Fibroblast of pulmonary artery (primary cell): ENCODE measurements around the gene EFHC1.

ENCODE experiments used
- DNase-seq: peaks from one replicate; pipeline ENCODE4 v3.0.0-alpha.2; 2010; ENCODE audit warnings: low read depth
- H3K4me3 ChIP-seq: replicated peaks from 2 replicates; pipeline ENCODE4 v1.5.1; 2011; ENCODE audit warnings: low read depth, mild to moderate bottlenecking, control low read depth, low read length, moderate library complexity
- TF ChIP-seq, protein P1 (sequence below): IDR thresholded peaks from 2 replicates; pipeline ENCODE4 v1.5.1; 2011; ENCODE audit warnings: mild to moderate bottlenecking, control low read depth, low read length, inconsistent platforms; ENCODE audit errors: missing control alignments

Gene EFHC1

DNA sequence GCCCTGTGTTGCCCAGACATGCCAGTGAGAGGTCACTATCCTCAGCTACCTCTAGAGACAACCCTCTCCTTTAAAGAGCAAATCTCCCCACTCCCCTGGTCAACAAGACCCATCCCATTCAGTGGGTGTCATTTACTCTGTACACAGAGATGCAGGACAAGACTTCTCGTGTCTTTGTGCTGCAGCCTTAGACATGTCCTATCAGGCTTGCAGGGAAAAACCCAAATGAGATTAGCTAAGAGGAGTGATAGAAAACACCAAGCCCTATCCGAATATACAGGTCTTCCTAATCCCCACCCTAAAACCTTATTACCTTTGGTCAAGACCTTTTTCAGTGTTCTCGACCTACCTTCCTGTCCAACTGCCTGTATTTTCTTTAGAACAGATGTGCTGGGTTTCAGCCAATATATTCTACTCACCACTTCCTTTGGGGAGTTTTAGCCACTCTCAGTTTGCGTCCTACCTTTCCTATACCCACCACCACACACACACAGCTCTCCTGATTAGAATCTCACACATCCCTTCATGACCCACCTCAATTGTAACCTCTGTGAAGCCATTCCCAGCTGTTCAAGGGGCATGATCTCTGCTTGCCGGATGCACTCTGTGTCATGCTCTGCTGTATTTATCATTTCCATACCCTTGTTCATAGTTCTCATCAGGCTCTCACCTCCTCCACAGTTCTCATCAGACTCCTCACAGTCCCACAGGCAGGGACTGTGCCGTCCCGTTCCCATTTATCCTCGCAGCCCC is 117.0 kb downstream of the EFHC1 start:
- H3K4me3 ChIP-seq, result no peak overlapping the region
- TF ChIP-seq, protein P1, sequence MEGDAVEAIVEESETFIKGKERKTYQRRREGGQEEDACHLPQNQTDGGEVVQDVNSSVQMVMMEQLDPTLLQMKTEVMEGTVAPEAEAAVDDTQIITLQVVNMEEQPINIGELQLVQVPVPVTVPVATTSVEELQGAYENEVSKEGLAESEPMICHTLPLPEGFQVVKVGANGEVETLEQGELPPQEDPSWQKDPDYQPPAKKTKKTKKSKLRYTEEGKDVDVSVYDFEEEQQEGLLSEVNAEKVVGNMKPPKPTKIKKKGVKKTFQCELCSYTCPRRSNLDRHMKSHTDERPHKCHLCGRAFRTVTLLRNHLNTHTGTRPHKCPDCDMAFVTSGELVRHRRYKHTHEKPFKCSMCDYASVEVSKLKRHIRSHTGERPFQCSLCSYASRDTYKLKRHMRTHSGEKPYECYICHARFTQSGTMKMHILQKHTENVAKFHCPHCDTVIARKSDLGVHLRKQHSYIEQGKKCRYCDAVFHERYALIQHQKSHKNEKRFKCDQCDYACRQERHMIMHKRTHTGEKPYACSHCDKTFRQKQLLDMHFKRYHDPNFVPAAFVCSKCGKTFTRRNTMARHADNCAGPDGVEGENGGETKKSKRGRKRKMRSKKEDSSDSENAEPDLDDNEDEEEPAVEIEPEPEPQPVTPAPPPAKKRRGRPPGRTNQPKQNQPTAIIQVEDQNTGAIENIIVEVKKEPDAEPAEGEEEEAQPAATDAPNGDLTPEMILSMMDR, result no peak
- no peak for DNase-seq

DNA sequence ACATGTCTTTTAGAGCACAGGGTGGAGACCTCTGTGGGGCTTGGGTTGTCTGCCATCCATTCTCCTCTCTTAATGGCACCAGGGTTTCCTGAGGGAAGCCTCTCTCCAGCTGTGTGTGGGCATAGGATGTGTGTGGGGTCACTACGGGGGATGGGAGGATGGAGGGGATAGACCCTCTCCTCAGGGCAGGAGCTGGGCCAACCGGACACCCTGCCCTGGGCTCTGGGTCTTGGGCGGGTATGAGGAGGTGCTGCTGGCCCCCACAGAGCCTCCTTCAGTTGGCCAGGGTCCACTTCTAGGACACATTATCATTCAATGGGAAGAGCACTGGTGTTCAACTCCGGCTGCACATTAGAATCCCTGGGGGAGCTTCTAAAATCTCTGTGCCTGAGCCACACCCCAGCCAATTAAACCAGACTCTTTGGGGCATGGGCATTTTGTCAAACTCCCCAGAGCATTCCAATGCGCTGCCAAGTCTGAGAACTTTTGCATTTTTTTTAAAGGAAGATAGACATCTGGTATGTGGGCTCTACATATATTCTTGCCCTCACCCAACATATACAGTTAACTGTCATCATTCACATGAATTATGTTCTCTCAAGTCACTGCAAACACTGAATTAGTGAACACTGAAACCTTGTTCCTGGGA is 118.2 kb downstream of the EFHC1 start:
- no peak overlapping the region for H3K4me3 ChIP-seq
- TF ChIP-seq, protein P1, result no peak
- no peak for DNase-seq

DNA sequence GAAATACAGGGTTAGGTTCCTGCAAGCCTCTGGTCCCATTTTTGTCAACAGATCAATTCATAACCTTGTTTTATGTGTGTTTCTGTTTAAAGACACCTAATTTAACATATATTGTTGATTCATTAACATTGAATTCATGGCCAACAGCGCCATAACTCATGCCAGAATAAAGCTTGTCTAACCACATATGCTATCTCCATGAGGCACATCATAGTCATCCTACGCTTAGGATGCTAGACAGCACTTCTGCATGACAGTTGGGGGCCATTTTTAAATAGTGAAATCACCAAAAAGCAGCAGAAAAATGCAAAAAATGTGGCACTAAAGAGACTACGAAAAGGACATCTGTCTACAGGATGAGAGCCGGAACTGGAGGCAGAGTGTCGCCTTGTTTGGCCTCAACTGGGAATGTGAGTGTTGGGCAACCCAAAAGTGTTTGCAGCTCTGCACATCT is 118.8 kb downstream of the EFHC1 start:
- TF ChIP-seq, protein P1, result no peak
- no peak for DNase-seq
- no peak overlapping the region for H3K4me3 ChIP-seq

DNA sequence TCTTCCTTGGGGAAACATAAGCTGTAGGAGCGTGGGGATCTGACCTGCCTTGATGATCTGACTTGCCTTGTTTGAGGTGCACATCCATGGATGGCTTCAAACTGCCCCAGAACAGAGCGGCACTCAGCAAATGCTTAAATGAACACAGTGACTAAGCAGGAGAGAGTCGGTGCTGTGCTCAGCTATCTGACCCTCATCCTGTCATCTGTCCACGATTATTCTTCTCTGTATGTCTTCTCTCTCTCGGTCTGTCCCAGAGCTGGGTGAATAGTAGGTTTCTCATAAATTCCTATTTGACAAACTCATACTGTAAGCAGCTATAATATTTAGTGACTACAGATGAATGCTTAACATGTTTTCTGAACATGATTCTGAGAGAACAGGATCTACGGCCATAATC is 119.5 kb downstream of the EFHC1 start:
- DNase-seq, result no peak
- H3K4me3 ChIP-seq, result no peak overlapping the region
- TF ChIP-seq, protein P1, result no peak

DNA sequence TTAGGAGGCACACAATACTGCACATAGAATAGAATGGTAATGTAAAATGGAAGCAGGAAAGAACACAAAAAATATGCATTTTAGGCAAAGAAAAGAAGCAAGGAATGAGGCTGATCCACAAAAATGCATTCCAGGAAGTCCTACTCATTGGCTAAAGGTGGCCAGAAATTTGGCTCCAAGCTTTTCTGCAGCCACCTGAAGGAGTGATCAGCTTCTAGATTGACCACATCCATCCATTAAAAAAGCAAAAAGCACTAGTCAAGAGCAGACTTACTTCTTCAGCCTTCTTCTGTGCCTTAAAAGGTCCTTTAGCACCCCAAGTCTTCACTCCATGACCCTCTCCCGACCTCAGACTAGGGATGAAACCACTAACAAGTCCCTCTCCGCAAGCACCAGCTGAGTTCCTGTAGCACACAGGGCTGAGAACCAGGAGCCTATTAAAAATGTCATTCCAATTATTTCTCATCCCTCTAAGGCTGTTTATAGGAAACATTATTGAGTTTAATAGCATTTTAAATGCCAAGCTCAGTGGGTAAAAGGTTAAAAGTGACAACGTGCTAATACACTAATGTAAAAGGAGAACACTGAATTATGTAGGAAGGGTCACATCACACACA is 120.3 kb downstream of the EFHC1 start:
- H3K4me3 ChIP-seq, result no peak overlapping the region
- DNase-seq, result no peak
- TF ChIP-seq, protein P1, result no peak

DNA sequence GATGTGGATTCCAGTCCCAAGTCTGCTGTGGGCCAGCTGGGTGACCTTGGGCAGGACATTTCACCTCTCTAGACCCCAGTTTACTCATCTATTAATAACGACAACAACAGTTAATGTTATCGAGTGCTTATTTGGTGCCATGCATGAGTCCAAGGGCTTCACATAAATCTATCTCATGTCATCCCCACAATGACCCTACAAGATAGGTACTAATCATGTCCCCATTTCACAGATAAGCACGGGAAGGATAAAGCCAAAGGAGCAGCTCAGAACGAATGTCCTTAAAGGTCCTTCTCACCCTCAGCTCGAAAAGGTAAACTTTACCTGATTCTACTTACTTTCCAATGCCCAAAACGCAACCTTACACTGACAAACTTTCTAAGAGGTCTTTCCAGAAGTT is 121.0 kb downstream of the EFHC1 start:
- no peak overlapping the region for H3K4me3 ChIP-seq
- TF ChIP-seq, protein P1, result no peak
- DNase-seq, result no peak
